Urinary bladder (tissue), 4 donors: ENCODE data around the gene ZC2HC1B. TPM values are rescaled to one million over a fixed set of nuclear protein-coding genes. Genes with fewer than 3 reads are reported as not detected.

Experiments
- DNase-seq: peaks from one replicate; pipeline ENCODE4 v3.0.0-alpha.2; 2015; ENCODE audit errors: extremely low spot score
- H3K27ac ChIP-seq: one replicate; pipeline ENCODE4 v1.5.1; 2013; ENCODE audit warnings: low read depth, mild to moderate bottlenecking, moderate library complexity
- H3K36me3 ChIP-seq: one replicate; pipeline ENCODE4 v1.6.1; 2013; ENCODE audit warnings: mild to moderate bottlenecking, moderate library complexity; ENCODE audit not compliant: insufficient read depth
- H3K4me1 ChIP-seq: one replicate; pipeline ENCODE4 v1.6.1; 2013; ENCODE audit warnings: mild to moderate bottlenecking, moderate library complexity; ENCODE audit not compliant: insufficient read depth
- H3K4me3 ChIP-seq: one replicate; pipeline ENCODE4 v1.5.1; 2013; ENCODE audit warnings: low read depth, low read length
- WGBS: extraction: QIAGEN DNeasy Blood & Tissue Kit; methylation state at CpG from one replicate; pipeline ENCODE4 v1.1.7; 2013; 5-methylcytosine and 5-hydroxymethylcytosine counted together
- polyA plus RNA-seq: library from polyadenylated mRNA; stranded (reverse); fragments of 200-250 nt; gene quantifications from one replicate; pipeline ENCODE4 v1.2.3, GENCODE V29; 2013
- total RNA-seq: library from RNA; depleted of rRNA; stranded (reverse); fragments of >200 nt; gene quantifications from one replicate; pipeline ENCODE4 v1.2.3, GENCODE V29; 2014
- donor health status: healthy with polysubstance abuse.
- donor health status: healthy.

ZC2HC1B gene, protein sequence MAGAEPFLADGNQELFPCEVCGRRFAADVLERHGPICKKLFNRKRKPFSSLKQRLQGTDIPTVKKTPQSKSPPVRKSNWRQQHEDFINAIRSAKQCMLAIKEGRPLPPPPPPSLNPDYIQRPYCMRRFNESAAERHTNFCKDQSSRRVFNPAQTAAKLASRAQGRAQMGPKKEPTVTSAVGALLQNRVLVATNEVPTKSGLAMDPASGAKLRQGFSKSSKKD
- total RNA-seq (not detected), polyA plus RNA-seq (not detected)

DNA sequence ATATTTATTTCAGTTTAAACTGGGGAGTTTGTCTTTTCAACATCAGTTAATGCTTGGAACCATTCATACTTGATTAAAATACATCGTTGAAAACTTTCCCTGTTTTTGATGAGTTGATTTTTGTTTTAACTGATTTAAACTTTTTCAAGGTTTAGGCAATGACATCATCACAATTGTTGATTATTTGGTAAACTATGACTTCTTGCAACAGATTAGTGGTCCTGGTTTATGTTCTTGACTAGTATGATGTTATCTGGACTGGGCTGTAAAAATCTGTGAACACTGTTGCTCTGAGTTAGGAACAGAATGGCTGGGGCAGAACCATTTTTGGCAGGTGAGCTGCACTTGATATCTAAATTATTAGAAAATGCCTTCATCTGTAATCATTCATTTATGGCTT lies at the start of gene ZC2HC1B:
Gene ZC2HC1B, plus strand, starts transcription at position 241 of the 400 bp plus-strand sequence. Its CDS starts 66 bp downstream, at position 307.
- Histone ChIP-seq H3K4me3 (no peak within 1 kb of the TSS), H3K4me1 (no peaks in the 10 kb centered on the region), H3K27ac (peak within 1 kb of the TSS; percentile 38), H3K36me3 (peaks cover 5% of the 10 kb centered on the region)
- 57% methylated on average over 1 of the region's 1 CpG for WGBS
- no peak for DNase-seq

DNA sequence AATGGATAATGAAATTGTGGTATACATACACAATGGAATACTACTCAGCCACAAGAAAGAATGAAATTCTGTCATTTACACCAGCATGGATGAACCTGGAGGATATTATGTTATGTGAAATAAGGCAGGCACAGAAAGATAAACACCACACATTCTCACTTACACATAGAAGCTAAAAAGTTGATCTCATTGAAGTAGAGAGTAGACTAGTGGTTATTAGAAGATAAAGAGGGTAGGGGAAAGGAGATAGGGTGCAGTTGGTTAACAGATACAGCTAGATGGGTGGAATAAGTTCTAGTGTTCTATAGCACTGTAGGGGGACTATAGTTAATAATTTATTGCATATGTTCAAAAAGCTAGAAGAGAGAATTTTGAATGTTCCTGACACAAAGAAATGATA lies 46.7 kb upstream of the ZC2HC1B start:
- no peak for DNase-seq
- H3K4me1 ChIP-seq: no peaks in the 10 kb centered on the region
- no peaks in the 10 kb centered on the region for H3K36me3 ChIP-seq

DNA sequence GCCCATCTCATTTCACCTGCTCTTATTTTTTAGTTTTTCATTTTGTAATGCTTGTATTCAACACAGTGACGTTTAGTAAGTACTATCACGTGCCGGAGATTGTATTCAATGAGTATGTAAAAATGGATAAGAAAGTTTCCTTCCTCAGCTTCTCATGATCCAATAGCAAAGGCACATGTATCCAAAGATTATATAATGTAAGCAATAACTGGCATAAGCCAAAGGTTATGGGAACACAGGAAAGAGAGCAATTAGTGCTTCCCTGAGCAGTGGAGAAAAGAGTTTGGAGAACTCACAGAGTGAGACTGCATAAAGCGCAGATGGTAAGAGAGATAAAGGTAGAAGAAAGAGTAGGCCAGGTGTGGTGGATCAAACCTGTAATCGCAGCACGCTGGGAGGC lies 42.9 kb upstream of the ZC2HC1B start:
- Histone ChIP-seq H3K36me3 (no peaks in the 10 kb centered on the region), H3K4me1 (no peaks in the 10 kb centered on the region), H3K4me3 (no peak overlapping the region), H3K27ac (no peak overlapping the region)
- no peak for DNase-seq
- WGBS: 67% methylated on average over 6 of the region's 6 CpGs

More for the DNA sequence above, 46.7 kb upstream of the ZC2HC1B start:
- H3K27ac ChIP-seq: no peak overlapping the region
- no peak overlapping the region for H3K4me3 ChIP-seq

DNA sequence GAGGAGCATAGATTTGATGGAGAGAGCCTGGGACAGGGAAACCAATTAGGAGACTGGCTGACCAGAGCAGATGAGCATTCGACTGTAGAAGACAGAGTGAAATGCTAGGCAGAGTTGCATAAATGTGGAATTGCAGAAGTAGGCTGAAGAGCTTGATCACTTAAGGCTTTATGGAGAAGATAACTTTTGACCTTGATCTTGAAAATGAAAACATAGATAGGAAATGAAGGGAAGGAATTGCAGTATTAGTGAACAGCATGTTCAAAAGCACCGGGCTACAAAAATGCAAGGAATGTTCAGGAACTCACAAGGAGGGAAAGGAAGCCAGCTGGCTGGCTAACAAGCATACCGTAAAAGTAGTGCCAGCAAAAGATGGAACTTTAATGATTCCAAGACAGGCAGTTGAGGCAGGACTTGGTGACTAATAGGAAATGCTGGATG lies 41.7 kb upstream of the ZC2HC1B start:
- H3K4me1 ChIP-seq: no peaks in the 10 kb centered on the region
- H3K4me3 ChIP-seq: no peak overlapping the region
- no peak for DNase-seq
- H3K36me3 ChIP-seq: no peaks in the 10 kb centered on the region
- 34% methylated on average over 3 of the region's 3 CpGs for WGBS
- no peak overlapping the region for H3K27ac ChIP-seq

DNA sequence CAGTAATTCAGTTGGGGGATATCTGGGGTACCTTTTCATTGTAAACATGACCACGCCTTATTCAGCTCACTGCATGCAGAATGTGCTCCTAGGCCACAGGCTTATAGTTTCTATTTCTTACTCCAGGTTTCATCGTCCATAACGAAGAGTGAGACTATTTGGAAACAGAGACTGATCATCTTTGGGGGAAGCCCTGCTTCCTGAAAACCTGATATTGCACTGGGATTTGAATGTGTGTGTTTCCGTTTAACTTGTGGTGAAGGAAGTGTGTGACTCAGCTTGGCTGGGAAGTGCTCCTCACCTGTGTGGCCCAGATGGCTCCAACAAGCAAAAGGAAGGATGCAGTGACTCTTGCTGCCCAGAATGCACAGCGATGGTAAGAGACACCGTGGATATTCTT lies 40.7 kb upstream of the ZC2HC1B start:
- Histone ChIP-seq H3K27ac (no peak overlapping the region), H3K4me1 (peaks cover 1% of the 10 kb centered on the region), H3K4me3 (no peak overlapping the region), H3K36me3 (no peaks in the 10 kb centered on the region)
- WGBS: 87% methylated on average over 6 of the region's 6 CpGs
- DNase-seq: no peak

DNA sequence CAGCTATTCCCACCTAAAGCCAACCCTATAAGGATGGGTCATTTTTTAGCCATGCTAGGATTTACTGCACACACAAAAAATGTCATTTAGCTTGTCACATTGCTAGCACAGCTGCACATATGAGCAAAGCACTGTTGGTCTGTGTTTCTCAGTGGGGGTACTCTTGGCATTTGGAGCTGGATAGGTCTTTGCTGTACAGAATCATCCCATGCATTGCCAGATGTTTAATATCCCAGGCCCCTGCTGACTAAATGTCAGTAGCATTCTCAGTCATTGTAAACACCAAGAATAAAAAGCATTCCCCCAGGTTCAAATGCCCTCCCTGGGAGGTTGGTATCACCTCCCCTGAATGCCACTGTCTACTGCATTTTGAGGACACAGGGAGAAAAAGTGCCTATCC lies 35.7 kb upstream of the ZC2HC1B start:
- DNase-seq: no peak
- Histone ChIP-seq H3K4me1 (peaks cover 1% of the 10 kb centered on the region), H3K36me3 (no peaks in the 10 kb centered on the region)

DNA sequence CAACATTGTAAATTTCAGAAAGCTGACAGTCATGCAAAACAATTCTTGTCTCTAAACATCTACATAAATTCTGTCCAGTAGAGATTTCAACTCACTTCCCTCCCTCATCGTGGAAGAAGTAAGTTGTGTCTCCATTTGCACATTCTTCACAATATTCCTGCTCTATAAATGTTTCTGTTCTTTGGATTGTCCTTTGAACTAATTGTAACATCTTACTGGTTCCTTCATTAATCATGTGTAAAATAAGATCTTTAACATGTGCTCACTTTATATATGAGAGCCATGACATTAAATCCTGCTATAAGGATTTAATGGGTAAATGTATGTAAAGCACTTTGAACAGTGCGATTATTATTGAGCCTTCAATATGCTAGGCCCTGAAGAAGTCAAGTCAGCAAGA lies 28.1 kb upstream of the ZC2HC1B start:
- Histone ChIP-seq H3K36me3 (no peaks in the 10 kb centered on the region), H3K4me1 (no peaks in the 10 kb centered on the region), H3K27ac (no peak overlapping the region), H3K4me3 (no peak overlapping the region)
- 64% methylated on average over 2 of the region's 2 CpGs for WGBS
- no peak for DNase-seq

More for the DNA sequence above, 35.7 kb upstream of the ZC2HC1B start:
- Histone ChIP-seq H3K27ac (no peak overlapping the region), H3K4me3 (no peak overlapping the region)

DNA sequence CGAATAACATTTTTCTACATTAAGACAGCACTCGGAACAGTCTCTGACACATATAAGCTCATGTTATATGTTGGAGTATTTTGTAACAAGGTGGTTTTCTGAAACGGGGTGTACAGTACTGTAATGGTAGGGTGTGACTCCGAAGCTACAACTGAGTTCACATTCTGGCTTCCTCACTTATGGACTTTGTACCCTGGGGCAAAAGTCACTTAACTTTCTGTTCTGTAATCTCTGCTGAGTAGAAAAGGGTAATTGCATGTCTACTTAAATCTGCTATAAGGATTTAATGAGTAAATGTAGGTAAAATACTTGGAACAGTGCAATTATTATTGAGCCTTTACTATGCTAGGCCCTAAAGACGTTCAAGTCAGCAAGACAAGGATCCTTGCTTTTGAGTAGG lies 25.9 kb upstream of the ZC2HC1B start:
- no peak overlapping the region for H3K27ac ChIP-seq
- WGBS: 88% methylated on average over 5 of the region's 5 CpGs
- H3K36me3 ChIP-seq: no peaks in the 10 kb centered on the region
- H3K4me3 ChIP-seq: no peak overlapping the region
- DNase-seq: no peak
- peaks cover 2% of the 10 kb centered on the region for H3K4me1 ChIP-seq

DNA sequence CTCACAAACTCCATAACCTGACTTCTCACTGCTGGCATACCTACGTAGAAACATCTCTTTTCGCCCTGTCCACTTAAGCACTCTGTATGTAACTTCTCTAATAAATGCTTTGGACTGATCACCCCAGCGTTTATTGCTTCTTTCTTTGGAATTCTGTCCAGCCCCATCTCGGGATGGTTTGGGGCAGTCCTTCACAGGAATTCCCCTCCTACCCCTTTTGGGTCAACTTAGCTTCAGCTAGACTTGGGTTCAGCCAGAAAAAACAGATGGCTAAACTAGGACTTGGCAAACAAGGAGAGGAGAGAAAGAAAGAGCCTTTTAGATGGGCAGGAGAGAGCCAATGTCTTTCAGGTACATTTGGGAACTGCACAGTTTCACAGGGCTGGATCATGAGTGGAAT lies 25.1 kb upstream of the ZC2HC1B start:
- 59% methylated on average over 4 of the region's 4 CpGs for WGBS

DNA sequence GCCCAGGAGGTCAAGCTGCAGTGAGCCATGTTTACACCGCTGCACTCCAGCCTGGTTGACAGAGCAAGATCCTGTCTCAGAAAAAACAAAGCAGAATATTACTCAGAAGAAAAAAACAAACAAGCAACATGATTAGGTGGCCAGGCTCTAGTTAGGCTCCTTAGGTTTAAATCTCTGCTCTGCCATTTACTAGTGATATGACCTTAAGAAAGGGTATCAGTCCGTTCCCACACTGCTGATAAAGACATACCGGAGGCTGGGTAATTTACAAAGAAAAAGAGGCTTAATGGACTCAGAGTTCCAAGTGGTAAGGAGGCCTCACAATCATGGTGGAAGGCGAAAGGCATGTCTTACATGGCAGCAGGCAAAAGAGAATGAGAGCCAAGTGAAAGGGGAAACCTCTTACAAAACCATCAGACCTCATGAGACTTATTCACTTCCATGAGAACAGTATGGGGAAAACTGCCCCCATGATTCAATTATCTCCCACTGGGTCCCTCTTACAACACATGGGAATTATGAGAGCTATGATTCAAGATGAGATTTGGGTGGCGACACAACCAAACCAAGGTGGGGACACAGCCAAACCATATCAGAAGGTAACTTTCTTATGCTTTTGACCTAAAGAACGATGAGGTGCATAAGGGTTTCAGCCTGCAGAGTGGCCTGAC lies 23.5 kb upstream of the ZC2HC1B start:
- Histone ChIP-seq H3K4me1 (peaks cover 2% of the 10 kb centered on the region), H3K27ac (no peak overlapping the region), H3K36me3 (no peaks in the 10 kb centered on the region), H3K4me3 (no peak overlapping the region)
- WGBS: 97% methylated on average over 6 of the region's 6 CpGs
- no peak for DNase-seq

More for the DNA sequence above, 25.1 kb upstream of the ZC2HC1B start:
- DNase-seq: no peak
- Histone ChIP-seq H3K4me3 (no peak overlapping the region), H3K4me1 (peaks cover 2% of the 10 kb centered on the region), H3K27ac (no peak overlapping the region), H3K36me3 (no peaks in the 10 kb centered on the region)

DNA sequence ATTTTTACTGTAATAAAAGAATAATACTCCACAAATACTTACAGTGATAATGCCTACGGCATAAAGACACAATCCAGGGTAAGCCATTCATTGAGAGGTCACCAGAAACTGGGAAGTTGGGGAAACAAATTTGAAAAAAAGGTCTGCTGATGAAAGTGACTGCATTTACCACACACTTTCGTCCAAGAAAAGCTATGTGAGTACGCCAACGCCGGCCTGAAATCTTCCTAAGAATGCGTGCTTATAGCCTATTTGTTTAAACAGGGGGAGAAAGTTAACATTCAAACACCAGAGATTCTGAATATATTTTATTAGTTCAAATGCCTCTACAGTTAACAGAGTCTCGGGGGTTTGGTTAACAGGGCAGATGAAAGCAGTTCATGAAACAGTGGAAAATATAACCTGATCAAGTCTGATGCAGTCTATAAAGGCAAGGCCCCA lies 21.8 kb upstream of the ZC2HC1B start:
- Histone ChIP-seq H3K27ac (peak overlapping the region; percentile 90), H3K4me3 (peak overlapping the region; percentile 78), H3K36me3 (peaks cover 3% of the 10 kb centered on the region), H3K4me1 (peaks cover 2% of the 10 kb centered on the region)
- WGBS: 11% methylated on average over 7 of the region's 7 CpGs
- DNase-seq: peak; percentile 81

DNA sequence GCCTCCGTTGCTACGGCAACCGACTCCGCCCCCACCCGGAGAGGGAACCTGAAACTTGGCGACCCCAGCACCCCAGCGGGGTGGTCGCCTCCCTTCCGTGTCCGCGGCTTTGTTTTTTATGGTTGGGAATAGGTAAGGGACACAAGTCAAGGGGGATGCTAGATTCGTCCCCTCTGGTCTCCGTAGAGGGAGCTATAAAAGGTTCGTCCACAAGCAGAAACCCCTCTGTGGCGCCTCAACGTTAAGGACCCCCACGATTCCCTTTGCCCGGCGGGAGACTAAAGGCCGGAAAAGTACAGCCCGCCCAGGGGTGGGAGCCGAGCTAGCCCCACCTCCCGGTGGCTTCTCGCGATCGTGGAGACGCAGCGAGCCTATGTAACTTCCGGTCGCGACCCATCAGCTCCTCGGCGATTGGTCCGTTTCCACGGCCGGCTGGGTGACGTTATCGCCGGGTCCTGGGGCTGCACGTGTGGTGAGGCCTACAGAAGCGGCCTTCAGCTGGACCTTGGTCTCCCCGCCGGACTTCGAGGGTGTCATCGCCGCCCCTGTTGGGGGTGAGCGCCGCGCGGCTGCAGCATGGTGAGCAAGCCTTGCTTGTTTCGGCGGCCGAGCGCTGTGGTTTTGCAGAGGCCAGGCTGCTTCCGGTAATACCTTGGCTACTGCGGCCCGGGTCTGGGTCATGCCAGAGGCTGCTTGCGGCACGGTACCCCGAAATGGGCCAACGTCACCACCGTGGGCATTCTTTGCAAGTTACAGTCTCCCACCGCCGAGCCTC lies 21.2 kb upstream of the ZC2HC1B start, which contains the start of gene LTV1:
Gene LTV1, plus strand, starts transcription at position 437 of the 775 bp plus-strand sequence. Its CDS starts 140 bp downstream, at position 577.
- peaks cover 2% of the 10 kb centered on the region for H3K4me1 ChIP-seq
- peak within 1 kb of the TSS; percentile 90 for H3K27ac ChIP-seq
- peaks cover 6% of the 10 kb centered on the region for H3K36me3 ChIP-seq
- peak; percentile 94 for DNase-seq
- H3K4me3 ChIP-seq: peak within 1 kb of the TSS; percentile 78
- WGBS: under 1% methylated on average over 64 of the region's 64 CpGs

DNA sequence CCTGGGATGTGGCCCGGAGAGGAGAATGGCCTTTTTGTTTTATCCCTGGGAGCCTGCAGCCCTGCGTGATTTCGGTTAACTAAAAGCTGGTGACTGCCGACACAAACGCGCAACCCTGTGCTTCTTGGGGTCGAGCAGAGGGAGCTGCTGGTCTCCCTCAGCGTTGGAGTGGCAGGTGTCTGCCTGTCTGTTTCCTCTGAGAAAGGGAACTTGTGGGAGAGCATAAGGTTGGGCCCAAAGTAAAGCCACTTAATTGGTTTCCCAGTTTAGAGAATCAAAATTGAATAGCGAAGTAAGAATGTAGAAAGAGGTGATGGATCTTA lies 20.6 kb upstream of the ZC2HC1B start:
- peak overlapping the region; percentile 49 for H3K27ac ChIP-seq
- no peak for DNase-seq
- H3K4me3 ChIP-seq: peak overlapping the region; percentile 78
- peaks cover 2% of the 10 kb centered on the region for H3K4me1 ChIP-seq
- H3K36me3 ChIP-seq: peaks cover 6% of the 10 kb centered on the region
- under 1% methylated on average over 9 of the region's 9 CpGs for WGBS

DNA sequence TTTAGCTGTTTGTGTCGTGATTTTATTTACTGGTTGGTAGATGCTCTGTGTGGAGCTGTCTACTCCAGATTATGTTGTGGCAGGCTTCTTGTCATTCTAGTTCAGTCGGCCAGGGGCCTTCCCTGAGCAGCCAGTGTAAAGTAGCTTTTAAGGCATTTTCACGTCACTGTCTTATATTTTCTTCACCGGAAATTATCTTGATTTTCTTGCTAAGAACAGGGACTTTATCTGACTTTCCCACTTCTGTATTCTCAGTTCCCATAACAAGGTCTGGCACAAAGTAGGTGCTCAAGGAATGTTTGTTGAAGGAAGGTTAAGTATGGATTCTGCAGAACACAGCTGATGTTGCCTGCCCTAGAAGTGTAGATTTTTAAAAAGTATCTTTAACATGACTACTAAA lies 20.3 kb upstream of the ZC2HC1B start:
- DNase-seq: no peak
- peaks cover 6% of the 10 kb centered on the region for H3K36me3 ChIP-seq
- peaks cover 2% of the 10 kb centered on the region for H3K4me1 ChIP-seq
- H3K4me3 ChIP-seq: peak overlapping the region; percentile 78
- WGBS: 17% methylated on average over 4 of the region's 4 CpGs
- no peak overlapping the region for H3K27ac ChIP-seq
